Glomerular visceral epithelial cell (primary cell): Measurements from ENCODE around the gene KCNG1.

Source experiments
- DNase-seq: peaks from one replicate; pipeline ENCODE4 v3.0.0-alpha.2; 2016; ENCODE audit errors: extremely low spot score

KCNG1 gene

GRCh38 chr20:50953821-50954220, 69.1 kb downstream of the KCNG1 start:
- DNase-seq: no peak
